Keratinocyte (primary cell): ENCODE data around the gene FOLR1. TPM values are rescaled to one million over a fixed set of nuclear protein-coding genes. Genes with fewer than 3 reads are reported as not detected.

Experiments used
- DNase-seq: peaks from one replicate; pipeline ENCODE4 v3.0.0-alpha.2; 2011; ENCODE audit warnings: low read depth, missing footprints, low spot score
- FAIRE-seq: peaks from 2 replicates; lab custom pipeline; 2011; peaks lifted over from hg19 to GRCh38; lab: Jason Lieb, UNC
- H2AFZ ChIP-seq: 2 replicates; pipeline ENCODE4 v1.6.0; 2012; ENCODE audit warnings: low read length, control low read depth, inconsistent platforms; ENCODE audit not compliant: control insufficient read depth
- H3K27ac ChIP-seq: 2 replicates; pipeline ENCODE4 v1.5.1; 2011; ENCODE audit warnings: low read length; ENCODE audit not compliant: control insufficient read depth, insufficient read depth
- H3K27me3 ChIP-seq: 3 replicates; pipeline ENCODE4 v1.6.0; 2011; ENCODE audit warnings: low read length; ENCODE audit not compliant: control insufficient read depth, insufficient read depth; ENCODE audit errors: extremely low read depth
- H3K36me3 ChIP-seq, 2 experiments: 2 replicates in 1 of 2; 3 replicates in 1 of 2; pipeline ENCODE4 v1.5.1; 2011; ENCODE audit warnings: low read length in 2 of 2, mild to moderate bottlenecking in 1 of 2; ENCODE audit not compliant: control insufficient read depth in 2 of 2, insufficient read depth in 2 of 2; ENCODE audit errors: extremely low read depth in 1 of 2
- H3K4me1 ChIP-seq: 3 replicates; pipeline ENCODE4 v1.5.1; 2011; ENCODE audit warnings: low read length; ENCODE audit not compliant: control insufficient read depth, insufficient read depth; ENCODE audit errors: extremely low read depth
- H3K4me2 ChIP-seq: 3 replicates; pipeline ENCODE4 v1.6.0; 2011; ENCODE audit warnings: low read depth, low read length; ENCODE audit not compliant: control insufficient read depth, insufficient read depth; ENCODE audit errors: extremely low read depth
- H3K4me3 ChIP-seq, 3 experiments: fragments of 200-600 bp in 1 of 3; sonication (generic) in 1 of 3; 2 replicates in 2 of 3; 3 replicates in 1 of 3; pipeline ENCODE4 v1.5.1; 2011 to 2016; ENCODE audit warnings: low read length in 3 of 3, mild to moderate bottlenecking in 3 of 3, control low read depth in 2 of 3, inconsistent platforms in 1 of 3, low read depth in 1 of 3, mixed read lengths in 1 of 3, mixed run types in 1 of 3, moderate library complexity in 1 of 3; ENCODE audit not compliant: control insufficient read depth in 2 of 3, insufficient read depth in 2 of 3; ENCODE audit errors: extremely low read depth in 1 of 3
- H3K79me2 ChIP-seq: 2 replicates; pipeline ENCODE4 v1.6.0; 2012; ENCODE audit warnings: low read length; ENCODE audit not compliant: control insufficient read depth, insufficient read depth
- H3K9ac ChIP-seq: 3 replicates; pipeline ENCODE4 v1.6.0; 2011; ENCODE audit warnings: low read length; ENCODE audit not compliant: control insufficient read depth, insufficient read depth; ENCODE audit errors: extremely low read depth
- H3K9me1 ChIP-seq: 3 replicates; pipeline ENCODE4 v1.6.0; 2011; ENCODE audit warnings: low read length; ENCODE audit not compliant: control insufficient read depth, insufficient read depth; ENCODE audit errors: extremely low read depth
- H3K9me3 ChIP-seq: 2 replicates; pipeline ENCODE4 v1.5.1; 2012; ENCODE audit warnings: low read depth, low read length; ENCODE audit not compliant: control insufficient read depth
- H4K20me1 ChIP-seq: 3 replicates; pipeline ENCODE4 v1.6.0; 2011; ENCODE audit warnings: low read length; ENCODE audit not compliant: control insufficient read depth, insufficient read depth; ENCODE audit errors: extremely low read depth
- EZH2 ChIP-seq: IDR thresholded peaks from one replicate; pipeline ENCODE4 v1.6.1; 2012; ENCODE audit warnings: inconsistent platforms, mild to moderate bottlenecking, low read length, moderate library complexity
- dilution Hi-C: fragments of 300-500 bp; cut with MboI; formaldehyde crosslinking; loops from one replicate; pipeline ENCODE4 v1.7.0; 2020; ENCODE audit warnings: low sequenced_read_pairs; ENCODE audit not compliant: extremely low pct_ligation_motif_present
- polyA plus RNA-seq, 5 experiments: library from polyadenylated mRNA; depleted of rRNA in 3 of 5; stranded (reverse) in 3 of 5; stranded (forward) in 1 of 5; unstranded in 1 of 5; fragments of >200 nt; gene quantifications; 1 replicate in 1 of 5; 2 replicates in 3 of 5; 3 replicates in 1 of 5; pipeline versions ENCODE4 v1.2.1 to v1.2.3, GENCODE V29; 2011 to 2012; ENCODE audit warnings: missing spikeins in 2 of 5, low read depth in 1 of 5, low replicate concordance in 1 of 5
- TF ChIP-seq, protein P1 (sequence below), 3 experiments: IDR thresholded peaks in 1 of 3; conservative IDR thresholded peaks in 1 of 3; optimal IDR thresholded peaks in 1 of 3; 2 replicates in 2 of 3; 3 replicates in 1 of 3; pipeline versions ENCODE3 to v1.5.1; 2011; ENCODE audit warnings: low read length in 3 of 3, mild to moderate bottlenecking in 3 of 3, moderate library complexity in 2 of 3, control low read depth in 1 of 3, inconsistent platforms in 1 of 3; ENCODE audit not compliant: insufficient read depth in 2 of 3; ENCODE audit errors: extremely low read depth in 1 of 3

FOLR1 gene
- polyA plus RNA-seq, 1 donor (not counting 4 experiments of a cell fraction or from before 2014, with no cell fraction given), result 0.13 TPM

DNA sequence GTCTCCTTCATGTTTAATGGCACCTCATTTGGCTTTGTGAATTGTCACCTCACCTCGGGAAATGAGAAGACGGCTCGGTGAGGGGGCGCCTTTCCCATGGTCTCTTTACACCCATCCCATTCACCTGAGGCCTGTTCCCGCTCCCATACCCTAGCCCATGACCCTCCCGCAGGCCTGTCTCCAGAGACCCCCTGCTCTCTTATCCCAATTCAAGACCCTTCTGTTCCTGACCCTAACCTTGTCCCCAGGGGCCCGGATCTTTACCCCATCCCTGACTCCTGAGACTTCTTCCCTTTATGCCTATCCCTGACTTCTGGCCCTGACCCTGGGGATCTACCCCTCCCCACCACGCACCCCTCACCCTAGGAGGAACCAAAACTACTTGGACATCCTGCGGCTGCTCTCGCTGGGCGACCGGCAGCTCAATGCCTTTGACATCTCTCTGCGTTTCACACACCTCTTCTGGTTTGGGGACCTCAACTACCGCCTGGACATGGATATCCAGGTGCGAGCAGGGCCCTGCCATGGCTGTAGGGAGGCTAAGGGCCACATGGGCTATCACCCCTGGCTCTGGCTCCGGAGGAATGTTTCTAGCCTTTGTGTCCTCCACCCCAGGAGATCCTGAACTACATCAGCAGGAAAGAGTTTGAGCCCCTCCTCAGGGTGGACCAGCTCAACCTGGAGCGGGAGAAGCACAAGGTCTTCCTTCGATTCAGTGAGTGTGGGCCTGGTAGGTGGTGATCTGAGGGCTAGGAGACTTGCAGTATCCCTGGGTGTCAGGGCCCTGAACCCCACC, 40.5 kb downstream of the FOLR1 start:
- TF ChIP-seq, protein P1, sequence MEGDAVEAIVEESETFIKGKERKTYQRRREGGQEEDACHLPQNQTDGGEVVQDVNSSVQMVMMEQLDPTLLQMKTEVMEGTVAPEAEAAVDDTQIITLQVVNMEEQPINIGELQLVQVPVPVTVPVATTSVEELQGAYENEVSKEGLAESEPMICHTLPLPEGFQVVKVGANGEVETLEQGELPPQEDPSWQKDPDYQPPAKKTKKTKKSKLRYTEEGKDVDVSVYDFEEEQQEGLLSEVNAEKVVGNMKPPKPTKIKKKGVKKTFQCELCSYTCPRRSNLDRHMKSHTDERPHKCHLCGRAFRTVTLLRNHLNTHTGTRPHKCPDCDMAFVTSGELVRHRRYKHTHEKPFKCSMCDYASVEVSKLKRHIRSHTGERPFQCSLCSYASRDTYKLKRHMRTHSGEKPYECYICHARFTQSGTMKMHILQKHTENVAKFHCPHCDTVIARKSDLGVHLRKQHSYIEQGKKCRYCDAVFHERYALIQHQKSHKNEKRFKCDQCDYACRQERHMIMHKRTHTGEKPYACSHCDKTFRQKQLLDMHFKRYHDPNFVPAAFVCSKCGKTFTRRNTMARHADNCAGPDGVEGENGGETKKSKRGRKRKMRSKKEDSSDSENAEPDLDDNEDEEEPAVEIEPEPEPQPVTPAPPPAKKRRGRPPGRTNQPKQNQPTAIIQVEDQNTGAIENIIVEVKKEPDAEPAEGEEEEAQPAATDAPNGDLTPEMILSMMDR (optimal IDR thresholded peaks at IDR 0.05 in 1 of 3, IDR thresholded peaks at IDR 0.05 in 1 of 3, conservative IDR thresholded peaks at IDR 0.05 in 1 of 3; ENCODE audit: extremely low read depth in 1 of 3, insufficient read depth in 2 of 3, low read length in 3 of 3), result no peak
- no peak for TF ChIP-seq EZH2
- Histone ChIP-seq H3K79me2 (peaks cover 10% of the 10 kb centered on the region), H3K9me3 (no peaks in the 10 kb centered on the region), H3K36me3 (peaks cover 59 to 65% of the 10 kb centered on the region in 2 experiments), H3K4me3 (no peak overlapping the region), H3K9me1 (no peaks in the 10 kb centered on the region), H3K27ac (no peak overlapping the region), H2AFZ (no peak overlapping the region), H3K9ac (no peak overlapping the region), H3K4me1 (no peaks in the 10 kb centered on the region), H4K20me1 (peaks cover 3% of the 10 kb centered on the region), H3K27me3 (no peaks in the 10 kb centered on the region), H3K4me2 (no peak overlapping the region)
- DNase-seq, result no peak
- dilution Hi-C loops, result no loop called here
- FAIRE-seq, result no peak

DNA sequence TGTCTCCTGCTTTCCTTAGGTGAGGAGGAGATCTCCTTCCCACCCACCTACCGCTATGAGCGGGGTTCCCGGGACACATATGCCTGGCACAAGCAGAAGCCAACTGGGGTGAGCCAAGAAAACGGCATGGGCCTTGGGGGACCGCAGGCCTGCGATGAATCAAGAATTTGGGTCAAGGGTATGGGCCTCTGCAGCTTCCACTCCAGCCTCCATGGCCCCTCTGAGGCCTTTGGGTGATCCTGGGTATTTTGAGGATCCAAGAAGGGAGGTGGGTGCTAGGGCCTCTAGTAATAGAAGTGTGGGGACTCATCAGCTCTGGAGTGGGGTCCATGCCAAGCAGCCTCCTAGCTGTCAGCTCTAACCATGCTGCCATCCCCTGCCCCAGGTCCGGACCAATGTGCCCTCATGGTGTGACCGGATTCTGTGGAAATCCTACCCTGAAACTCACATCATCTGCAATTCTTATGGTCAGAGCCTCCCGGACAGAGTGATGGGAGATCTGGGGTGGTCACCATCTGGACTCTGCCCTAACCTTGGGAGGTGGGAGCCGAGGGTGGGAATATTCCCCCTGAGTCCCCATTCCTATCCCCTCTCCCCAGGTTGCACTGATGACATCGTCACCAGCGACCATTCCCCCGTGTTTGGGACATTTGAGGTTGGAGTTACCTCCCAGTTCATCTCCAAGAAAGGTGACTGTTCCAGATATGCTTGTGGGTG, 41.3 kb downstream of the FOLR1 start:
- H3K9me1 ChIP-seq, result no peaks in the 10 kb centered on the region
- H3K4me1 ChIP-seq, result peaks cover 3% of the 10 kb centered on the region
- H2AFZ ChIP-seq, result no peak overlapping the region
- FAIRE-seq (no peak), DNase-seq (no peak)
- H3K9me3 ChIP-seq, result no peaks in the 10 kb centered on the region
- H3K36me3 ChIP-seq, result peaks cover 62 to 66% of the 10 kb centered on the region in 2 experiments
- H3K4me3 ChIP-seq, result no peak overlapping the region
- no peak overlapping the region for H3K4me2 ChIP-seq
- H3K27me3 ChIP-seq, result no peaks in the 10 kb centered on the region
- H3K27ac ChIP-seq, result no peak overlapping the region
- dilution Hi-C loops, result no loop called here
- peaks cover 3% of the 10 kb centered on the region for H4K20me1 ChIP-seq
- H3K9ac ChIP-seq, result no peak overlapping the region
- H3K79me2 ChIP-seq, result peaks cover 4% of the 10 kb centered on the region
- no peak for TF ChIP-seq EZH2
- TF ChIP-seq, protein P1 (optimal IDR thresholded peaks at IDR 0.05 in 1 of 3, IDR thresholded peaks at IDR 0.05 in 1 of 3, conservative IDR thresholded peaks at IDR 0.05 in 1 of 3; ENCODE audit: extremely low read depth in 1 of 3, insufficient read depth in 2 of 3, low read length in 3 of 3), result no peak
